GM18505 (cell line): Measurements from ENCODE around the gene MRPL30.
"Not testable (repeated sequence)": the region's sequence is repeated elsewhere in the genome, so short reads cannot be mapped to it uniquely, and the experiment has no call there.

Experiments
- ATAC-seq: cut with Tn5 transposase; IDR thresholded peaks from one replicate; pipeline ENCODE4 v1.9.1; 2021; ENCODE audit not compliant: unreplicated experiment
- POLR2A ChIP-seq: IDR thresholded peaks from 4 replicates; pipeline ENCODE4 v1.6.1; 2011; ENCODE audit warnings: borderline replicate concordance; ENCODE audit not compliant: insufficient read depth, insufficient read length; ENCODE audit errors: extremely low read depth

MRPL30 gene

DNA sequence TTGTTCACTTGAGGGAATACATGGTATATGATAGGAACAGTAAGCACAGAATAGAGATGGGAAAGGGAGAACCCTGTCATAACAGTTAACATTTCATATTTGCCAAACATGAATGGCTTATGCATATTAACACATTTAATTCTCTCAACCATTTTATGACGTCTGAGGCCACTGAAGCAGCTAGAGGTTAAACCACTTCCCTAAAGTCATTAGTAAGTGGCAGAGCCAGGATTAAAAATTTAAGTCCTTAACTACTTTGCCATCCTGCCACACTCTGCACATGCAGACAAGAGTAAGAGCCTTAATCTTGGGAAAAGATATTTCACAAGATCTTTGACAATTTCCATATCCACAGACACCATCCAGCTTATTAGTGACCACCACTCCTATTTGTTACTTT is 24.1 kb upstream of the MRPL30 start:
- no peak for ATAC-seq
- no peak for TF ChIP-seq POLR2A

- no peak for TF ChIP-seq POLR2A
- no peak for ATAC-seq
Measured at GRCh38 chr2:99158599-99158998, 22.4 kb upstream of the MRPL30 start.

DNA sequence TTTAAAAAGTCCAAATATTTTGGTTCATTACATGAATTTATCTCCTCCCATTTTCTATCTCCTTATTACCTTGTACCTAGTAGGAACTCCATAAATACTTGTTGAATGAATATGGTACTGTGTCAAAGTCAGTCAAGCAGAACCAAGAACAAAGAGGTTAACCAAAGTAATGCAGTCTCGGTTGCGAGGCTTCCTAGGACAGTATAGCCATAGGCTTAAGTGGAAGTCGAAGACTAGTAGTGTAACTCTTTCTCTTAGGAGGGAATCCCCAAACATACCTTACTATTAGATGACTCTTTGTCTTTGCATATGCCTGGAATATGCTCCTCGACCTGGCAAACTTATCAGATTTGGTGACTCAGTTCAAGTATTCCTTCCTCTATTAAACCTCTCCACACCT is 21.4 kb upstream of the MRPL30 start:
- TF ChIP-seq POLR2A, result no peak
- ATAC-seq, result no peak

- ATAC-seq, result no peak
- TF ChIP-seq POLR2A, result no peak
Measured at GRCh38 chr2:99166218-99166617, 14.8 kb upstream of the MRPL30 start.

DNA sequence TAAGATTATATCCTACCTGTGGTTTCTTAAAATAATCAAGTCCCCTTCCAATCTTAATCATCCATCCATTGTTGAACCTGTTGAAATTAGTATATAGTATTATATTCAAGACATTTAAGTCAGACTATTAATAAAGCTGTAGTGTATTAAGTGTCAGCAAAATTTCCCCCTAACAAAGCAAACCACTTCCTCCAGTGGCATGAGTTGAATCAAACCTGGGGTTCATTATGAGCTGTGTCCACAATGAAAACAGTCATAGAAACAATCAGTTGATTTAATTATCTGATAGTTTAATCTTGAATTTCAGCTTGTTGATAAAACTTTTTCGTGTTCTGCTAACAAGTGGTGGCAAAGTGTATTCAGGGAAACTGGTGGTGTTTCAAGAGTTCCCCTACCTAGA is 11.4 kb upstream of the MRPL30 start:
- no peak for TF ChIP-seq POLR2A
- no peak for ATAC-seq

- TF ChIP-seq POLR2A, result no peak
- no peak for ATAC-seq
Measured at GRCh38 chr2:99171377-99172140, 9.4 kb upstream of the MRPL30 start.

GRCh38 chr2:99181624-99182000 is 628 bp downstream of the MRPL30 start:
- TF ChIP-seq POLR2A, result no peak
- no peak for ATAC-seq

DNA sequence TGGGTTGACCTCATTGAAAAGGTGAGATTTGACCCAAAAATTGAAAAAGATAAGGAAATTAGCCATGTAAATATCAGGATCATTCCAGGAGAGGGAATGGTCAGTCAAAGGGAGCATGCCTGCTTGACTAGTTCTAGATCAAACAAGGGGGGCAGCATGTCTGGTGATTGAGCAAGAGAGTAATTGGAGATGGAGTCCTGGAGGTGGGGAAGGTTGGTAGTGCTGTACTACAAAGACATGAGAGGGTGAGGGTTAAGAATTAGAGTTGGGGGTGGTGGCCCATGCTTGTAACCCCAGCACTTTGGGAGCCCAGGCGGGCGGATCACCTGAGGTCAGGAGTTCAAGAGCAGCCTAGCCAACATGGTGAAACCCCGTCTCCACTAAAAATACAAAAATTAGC is 2.0 kb downstream of the MRPL30 start:
- TF ChIP-seq POLR2A, result no peak

DNA sequence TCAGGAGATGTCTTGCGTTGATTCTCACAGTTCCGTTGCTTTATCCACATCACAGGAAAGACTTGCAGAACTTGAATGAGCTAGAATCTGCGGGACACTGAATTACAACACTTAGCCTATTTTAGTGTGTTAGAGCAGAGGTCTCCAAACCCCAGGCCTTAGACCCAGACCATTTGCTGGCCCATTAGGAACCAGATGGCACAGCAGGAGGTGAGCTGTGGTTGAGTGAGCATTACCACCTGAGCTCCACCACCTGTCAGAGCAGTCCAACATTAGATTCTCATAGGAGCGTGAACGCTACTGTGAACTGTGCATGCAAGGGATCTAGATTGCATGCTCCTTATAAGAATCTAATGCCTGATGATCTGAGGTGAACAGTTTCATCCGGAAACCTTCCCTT is 3.8 kb downstream of the MRPL30 start:
- no peak for ATAC-seq
- no peak for TF ChIP-seq POLR2A

More for the DNA sequence above, 2.0 kb downstream of the MRPL30 start:
- no peak for ATAC-seq

GRCh38 chr2:99187011-99187410 is 6.0 kb downstream of the MRPL30 start:
- TF ChIP-seq POLR2A, result no peak
- ATAC-seq, result no peak

- TF ChIP-seq POLR2A, result no peak
- ATAC-seq, result no peak
Measured at GRCh38 chr2:99188357-99188756, 7.4 kb downstream of the MRPL30 start.

DNA sequence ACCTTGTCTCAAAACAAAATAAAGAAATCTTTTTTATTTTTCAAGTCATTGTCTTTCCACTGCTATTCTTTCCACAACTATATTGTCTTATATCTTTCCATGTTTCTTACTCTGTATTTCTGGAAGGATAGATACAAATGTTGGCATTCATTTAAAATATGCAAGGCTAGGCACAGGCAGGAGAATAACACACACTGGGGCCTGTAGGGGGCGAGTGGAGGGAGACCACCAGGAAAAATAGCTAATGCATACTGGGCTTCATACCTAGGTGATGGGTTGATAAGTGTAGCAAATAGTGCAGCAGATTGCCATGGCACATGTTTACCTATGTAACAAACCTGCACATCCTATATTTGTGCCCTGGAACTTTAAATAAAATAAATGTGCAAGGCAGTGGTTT is 9.6 kb downstream of the MRPL30 start:
- ATAC-seq, result no peak
- no peak for TF ChIP-seq POLR2A

DNA sequence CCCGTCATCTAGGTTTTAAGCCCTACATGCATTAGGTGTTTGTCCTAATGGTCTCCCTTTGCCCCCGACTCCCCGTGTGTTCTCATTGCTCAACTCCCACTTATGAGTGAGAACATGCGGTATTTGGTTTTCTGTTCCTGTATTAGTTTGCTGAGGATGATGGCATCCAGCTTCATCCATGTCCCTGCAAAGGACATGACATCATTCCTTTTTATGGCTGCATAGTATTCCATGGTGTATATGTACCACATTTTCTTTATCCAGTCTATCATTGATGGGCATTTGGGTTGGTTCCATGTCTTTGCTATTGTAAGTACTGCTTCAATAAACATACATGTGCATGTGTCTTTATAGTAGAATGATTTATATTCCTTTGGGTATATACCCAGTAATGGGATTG is 11.4 kb downstream of the MRPL30 start:
- ATAC-seq, result not testable (repeated sequence)

DNA sequence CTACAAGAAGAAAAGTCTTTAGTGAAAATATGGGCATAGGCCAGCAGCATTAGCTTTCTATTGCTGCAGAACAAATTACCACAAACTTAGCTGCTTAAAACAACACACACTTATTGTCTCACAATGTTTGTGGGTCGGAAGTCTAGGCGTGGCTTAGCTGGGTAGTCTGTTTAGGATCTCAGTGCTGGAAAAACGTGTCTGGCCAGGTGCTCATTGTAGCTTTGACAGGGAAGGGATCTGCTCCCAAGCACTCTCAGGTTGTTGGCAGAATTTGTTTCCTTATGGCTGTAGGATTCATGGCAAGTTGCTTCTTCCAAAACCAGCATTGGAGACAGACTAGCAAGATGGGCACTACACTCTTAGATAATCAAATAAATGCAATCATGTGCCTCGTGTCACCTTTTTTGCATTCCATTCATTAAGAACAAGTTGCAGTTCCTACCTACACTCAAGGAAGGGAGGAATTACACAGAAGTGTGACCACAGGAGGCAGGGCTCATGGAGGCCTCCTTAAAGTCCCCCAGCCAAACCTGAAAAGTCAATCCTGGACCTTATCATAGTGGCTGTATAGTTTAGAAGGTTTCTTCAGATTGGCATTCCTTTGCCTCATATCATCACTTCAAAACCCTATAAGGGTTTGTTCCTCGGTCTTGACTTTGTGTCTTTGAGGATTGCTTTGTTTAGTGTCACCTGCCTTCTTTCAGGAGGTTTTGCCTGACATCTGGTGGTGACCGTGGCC is 17.3 kb downstream of the MRPL30 start:
- ATAC-seq, result no peak
- TF ChIP-seq POLR2A, result no peak
